ENCODE results near the gene TMEM253. TPM values are rescaled to one million over a fixed set of nuclear protein-coding genes. Genes with fewer than 3 reads are reported as not detected.

TMEM253 gene
- polyA plus RNA-seq, 3 donors from 2014 or later, result not detected

- H3K36me3 Mint-ChIP-seq, result no peaks in the 10 kb centered on the region
- peaks cover 24 to 44% (median 31%) of the 10 kb centered on the region in 3 donors for H3K27me3 Mint-ChIP-seq (ENCODE audit: low read depth in 3 of 3)
- DNase-seq, result no peak
- no peaks in the 10 kb centered on the region for H3K9me3 Mint-ChIP-seq
- H3K4me3 Mint-ChIP-seq, result no peak overlapping the region
- no peak overlapping the region for H3K27ac Mint-ChIP-seq
- peaks cover 31 to 33% of the 10 kb centered on the region in 2 donors for H3K4me1 Mint-ChIP-seq
Observed at GRCh38 chr14:21066882-21067502, 33.9 kb upstream of the TMEM253 start.

- peak overlapping the region in 4 of 6 donors; percentile 12 to 61 (median 45) for H3K27ac Mint-ChIP-seq
Observed at GRCh38 chr14:21068521-21069387, 32.1 kb upstream of the TMEM253 start.

GRCh38 chr14:21069388-21070082 lies 31.3 kb upstream of the TMEM253 start:
- Mint-ChIP-seq H3K9me3 (no peaks in the 10 kb centered on the region), H3K4me1 (peaks cover 34 to 37% of the 10 kb centered on the region in 2 donors), H3K27ac (peak overlapping the region in 4 of 6 donors; percentile 5 to 69 (median 53)), H3K27me3 (ENCODE audit: low read depth in 3 of 3) (peaks cover 30 to 36% (median 35%) of the 10 kb centered on the region in 3 donors), H3K36me3 (no peaks in the 10 kb centered on the region), H3K4me3 (peak overlapping the region; percentile 74 to 82 (median 81))
- peak in 2 of 3 donors; percentile 9 to 15 for DNase-seq

More at GRCh38 chr14:21068521-21069387, 32.1 kb upstream of the TMEM253 start:
- H3K9me3 Mint-ChIP-seq, result no peaks in the 10 kb centered on the region
- H3K4me1 Mint-ChIP-seq, result peaks cover 34 to 37% of the 10 kb centered on the region in 2 donors
- peak overlapping the region; percentile 74 to 82 (median 81) for H3K4me3 Mint-ChIP-seq
- peaks cover 30 to 38% (median 35%) of the 10 kb centered on the region in 3 donors for H3K27me3 Mint-ChIP-seq (ENCODE audit: low read depth in 3 of 3)
- peak; percentile 52 to 58 (median 55) for DNase-seq
- no peaks in the 10 kb centered on the region for H3K36me3 Mint-ChIP-seq

- H3K4me3 Mint-ChIP-seq, result peak within 1 kb of the TSS; percentile 85 to 90 (median 89)
- peaks cover 34 to 37% of the 10 kb centered on the region in 2 donors for H3K4me1 Mint-ChIP-seq
- H3K27ac Mint-ChIP-seq, result peak within 1 kb of the TSS in 5 of 6 donors; percentile 45 to 77 (median 62)
- peaks cover 30 to 34% (median 30%) of the 10 kb centered on the region in 3 donors for H3K27me3 Mint-ChIP-seq (ENCODE audit: low read depth in 3 of 3)
- no peaks in the 10 kb centered on the region for H3K36me3 Mint-ChIP-seq
- peak in 2 of 3 donors; percentile 11 to 15 for DNase-seq
- no peaks in the 10 kb centered on the region for H3K9me3 Mint-ChIP-seq
Observed at GRCh38 chr14:21070083-21070609, 30.7 kb upstream of the TMEM253 start, which contains the start of gene ARHGEF40. TSS of gene ARHGEF40 (plus strand) at chr14:21070304. CDS start at chr14:21070397, 93 bp downstream.

DNA sequence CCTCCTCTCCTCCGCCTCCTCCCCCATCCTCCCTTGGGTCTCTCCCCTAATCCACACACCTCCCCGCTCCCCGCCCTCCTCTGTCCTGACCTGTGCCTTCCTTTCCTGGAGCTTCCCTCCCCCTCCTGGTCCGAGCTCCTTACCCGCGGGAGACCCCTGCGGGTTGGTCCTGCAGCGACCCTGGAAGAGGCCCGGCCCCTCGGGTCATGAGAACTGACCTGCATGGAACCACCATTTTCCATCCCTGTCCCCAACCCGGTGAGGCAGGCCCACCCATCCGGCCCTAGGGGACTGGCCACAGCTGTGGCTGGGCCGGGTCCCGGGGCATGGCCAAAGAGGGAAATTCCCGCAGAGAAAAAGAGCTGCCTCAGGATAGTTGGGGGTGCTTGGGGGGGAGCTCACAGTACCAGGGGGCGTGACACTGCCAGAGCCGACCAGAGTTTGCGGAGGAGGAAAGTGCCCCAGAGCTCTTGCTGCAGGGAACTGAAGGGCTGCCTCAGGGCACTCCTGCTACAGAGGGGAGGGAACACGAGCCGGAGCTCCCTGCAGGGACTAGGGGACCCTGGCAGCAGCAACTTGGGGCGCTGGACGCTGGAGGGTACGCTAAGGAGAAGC lies 30.1 kb upstream of the TMEM253 start:
- Mint-ChIP-seq H3K27me3 (ENCODE audit: low read depth in 3 of 3) (peaks cover 27 to 29% (median 29%) of the 10 kb centered on the region in 3 donors), H3K27ac (peak overlapping the region in 5 of 6 donors; percentile 45 to 77 (median 52)), H3K9me3 (no peaks in the 10 kb centered on the region), H3K4me3 (peak overlapping the region; percentile 85 to 90 (median 89)), H3K36me3 (no peaks in the 10 kb centered on the region), H3K4me1 (peaks cover 34 to 37% of the 10 kb centered on the region in 2 donors)
- DNase-seq, result peak in 2 of 3 donors; percentile 18 to 36

GRCh38 chr14:21071225-21072030 lies 29.4 kb upstream of the TMEM253 start:
- Mint-ChIP-seq H3K9me3 (no peaks in the 10 kb centered on the region), H3K4me3 (peak overlapping the region; percentile 85 to 90 (median 89)), H3K27ac (peak overlapping the region in 4 of 6 donors; percentile 35 to 77 (median 62)), H3K4me1 (peaks cover 34 to 37% of the 10 kb centered on the region in 2 donors), H3K36me3 (no peaks in the 10 kb centered on the region), H3K27me3 (ENCODE audit: low read depth in 3 of 3) (peaks cover 27 to 29% (median 29%) of the 10 kb centered on the region in 3 donors)
- peak; percentile 37 to 38 (median 38) for DNase-seq

GRCh38 chr14:21072031-21072473 lies 28.8 kb upstream of the TMEM253 start:
- H3K9me3 Mint-ChIP-seq, result no peaks in the 10 kb centered on the region
- peaks cover 34 to 37% of the 10 kb centered on the region in 2 donors for H3K4me1 Mint-ChIP-seq
- H3K27ac Mint-ChIP-seq, result peak overlapping the region in 3 of 6 donors; percentile 24 to 53 (median 35)
- H3K4me3 Mint-ChIP-seq, result peak overlapping the region; percentile 85 to 90 (median 89)
- DNase-seq, result no peak
- no peaks in the 10 kb centered on the region for H3K36me3 Mint-ChIP-seq
- H3K27me3 Mint-ChIP-seq (ENCODE audit: low read depth in 3 of 3), result peaks cover 27 to 29% (median 27%) of the 10 kb centered on the region in 3 donors

GRCh38 chr14:21072781-21073339 lies 28.0 kb upstream of the TMEM253 start:
- Mint-ChIP-seq H3K27me3 (ENCODE audit: low read depth in 3 of 3) (peaks cover 21 to 29% (median 26%) of the 10 kb centered on the region in 3 donors), H3K4me3 (peak overlapping the region in 3 of 5 donors; percentile 5 to 90 (median 46)), H3K27ac (no peak overlapping the region), H3K9me3 (no peaks in the 10 kb centered on the region), H3K4me1 (peaks cover 34 to 37% of the 10 kb centered on the region in 2 donors), H3K36me3 (no peaks in the 10 kb centered on the region)
- no peak for DNase-seq

DNA sequence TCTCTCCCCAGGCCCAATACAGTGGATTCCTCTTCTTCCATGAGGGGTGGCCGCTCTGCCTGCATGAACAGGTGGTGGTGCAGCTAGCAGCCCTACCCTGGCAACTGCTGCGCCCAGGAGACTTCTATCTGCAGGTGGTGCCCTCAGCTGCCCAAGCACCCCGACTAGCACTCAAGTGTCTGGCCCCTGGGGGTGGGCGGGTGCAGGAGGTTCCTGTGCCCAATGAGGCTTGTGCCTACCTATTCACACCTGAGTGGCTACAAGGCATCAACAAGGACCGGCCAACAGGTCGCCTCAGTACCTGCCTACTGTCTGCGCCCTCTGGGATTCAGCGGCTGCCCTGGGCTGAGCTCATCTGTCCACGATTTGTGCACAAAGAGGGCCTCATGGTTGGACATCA lies 26.9 kb upstream of the TMEM253 start:
- Mint-ChIP-seq H3K4me1 (peaks cover 27 to 30% of the 10 kb centered on the region in 2 donors), H3K9me3 (no peaks in the 10 kb centered on the region), H3K36me3 (no peaks in the 10 kb centered on the region), H3K27me3 (ENCODE audit: low read depth in 3 of 3) (peaks cover 14 to 23% (median 21%) of the 10 kb centered on the region in 3 donors), H3K4me3 (no peak overlapping the region), H3K27ac (no peak overlapping the region)
- DNase-seq, result no peak

DNA sequence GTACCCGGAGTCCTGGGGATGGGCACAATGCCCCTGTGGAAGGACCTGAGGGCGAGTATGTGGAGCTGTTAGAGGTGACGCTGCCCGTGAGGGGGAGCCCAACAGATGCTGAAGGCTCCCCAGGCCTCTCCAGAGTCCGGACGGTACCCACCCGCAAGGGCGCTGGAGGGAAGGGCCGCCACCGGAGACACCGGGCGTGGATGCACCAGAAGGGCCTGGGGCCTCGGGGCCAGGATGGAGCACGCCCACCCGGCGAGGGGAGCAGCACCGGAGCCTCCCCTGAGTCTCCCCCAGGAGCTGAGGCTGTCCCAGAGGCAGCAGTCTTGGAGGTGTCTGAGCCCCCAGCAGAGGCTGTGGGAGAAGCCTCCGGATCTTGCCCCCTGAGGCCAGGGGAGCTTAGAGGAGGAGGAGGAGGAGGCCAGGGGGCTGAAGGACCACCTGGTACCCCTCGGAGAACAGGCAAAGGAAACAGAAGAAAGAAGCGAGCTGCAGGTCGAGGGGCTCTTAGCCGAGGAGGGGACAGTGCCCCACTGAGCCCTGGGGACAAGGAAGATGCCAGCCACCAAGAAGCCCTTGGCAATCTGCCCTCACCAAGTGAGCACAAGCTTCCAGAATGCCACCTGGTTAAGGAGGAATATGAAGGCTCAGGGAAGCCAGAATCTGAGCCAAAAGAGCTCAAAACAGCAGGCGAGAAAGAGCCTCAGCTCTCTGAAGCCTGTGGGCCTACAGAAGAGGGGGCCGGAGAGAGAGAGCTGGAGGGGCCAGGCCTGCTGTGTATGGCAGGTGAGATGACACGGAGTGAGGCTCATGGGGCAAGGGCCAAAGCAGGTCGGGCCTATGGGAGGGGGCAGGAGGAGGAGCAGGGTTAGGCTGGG lies 26.2 kb upstream of the TMEM253 start:
- Mint-ChIP-seq H3K27ac (no peak overlapping the region), H3K4me1 (peaks cover 20 to 23% of the 10 kb centered on the region in 2 donors), H3K36me3 (no peaks in the 10 kb centered on the region), H3K4me3 (no peak overlapping the region), H3K27me3 (ENCODE audit: low read depth in 3 of 3) (peaks cover 11 to 19% (median 19%) of the 10 kb centered on the region in 3 donors), H3K9me3 (no peaks in the 10 kb centered on the region)
- DNase-seq, result no peak

Measured in immature natural killer cell (primary cell).